Measurements from ENCODE around the gene POLDIP3. TPM values are rescaled to one million over a fixed set of nuclear protein-coding genes. Genes with fewer than 3 reads are reported as not detected.
A peak's percentile ranks its signal among the peaks of the same experiment; 100 is the strongest.

The POLDIP3 gene
- total RNA-seq, 1 experiment from 2014 or later = 67.6 TPM

- no peak for TF ChIP-seq SP1 (IDR thresholded peaks at IDR 0.05; ENCODE audit: low read depth)
- no peak for TF ChIP-seq CEBPB (IDR thresholded peaks at IDR 0.05; ENCODE audit: low read depth)
- TF ChIP-seq EZH2phosphoT487 (IDR thresholded peaks at IDR 0.05; ENCODE audit: borderline replicate concordance) = no peak
Observed at GRCh38 chr22:42649246-42650099, 34.8 kb upstream of the POLDIP3 start, which contains the start of gene CYB5R3 (continued).

DNA sequence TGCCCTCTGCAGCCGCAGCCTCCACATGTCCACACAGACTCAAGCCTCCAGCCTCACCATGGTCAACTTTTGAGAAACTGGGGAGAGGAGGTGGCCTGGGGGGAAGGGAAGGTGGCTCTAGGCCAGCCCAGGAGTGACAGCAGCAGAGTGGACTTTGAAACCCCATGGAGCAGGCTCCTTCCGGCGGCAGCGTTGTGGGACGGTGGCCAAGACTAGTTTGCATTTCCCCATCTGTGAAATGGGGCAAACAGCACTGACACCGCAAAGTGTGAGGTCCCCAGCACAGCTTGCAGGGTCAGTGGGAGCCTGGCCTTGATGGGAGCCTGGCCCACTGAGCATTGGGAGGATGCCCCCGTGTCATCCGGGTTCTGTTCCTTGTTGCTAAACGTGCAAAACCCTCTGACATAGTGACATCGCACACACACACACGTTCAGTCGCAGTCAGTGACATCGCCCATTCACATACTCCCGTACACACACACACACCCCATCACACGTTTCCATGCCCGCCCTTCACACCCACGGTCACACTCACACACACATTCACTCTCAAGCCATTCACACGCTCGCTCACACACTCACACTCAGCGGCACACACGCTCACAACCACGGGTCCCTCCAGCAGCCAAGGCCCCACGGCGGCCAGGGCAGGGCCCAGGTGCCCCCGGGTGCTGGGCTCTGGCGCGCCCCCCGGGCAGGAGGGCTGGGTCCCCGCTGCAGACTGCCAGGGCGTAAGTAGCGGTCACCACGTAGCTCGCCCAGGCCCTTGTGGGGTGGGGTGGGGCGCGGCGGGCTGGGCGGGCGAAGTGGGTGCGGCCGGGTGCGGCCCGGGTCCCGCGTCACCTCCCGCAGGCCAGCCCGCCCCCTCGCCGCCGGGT, 33.9 kb upstream of the POLDIP3 start:
- peaks cover 5 to 27% of the 10 kb centered on the region in 2 experiments; a peak in 3 of 4 replicates for H3K4me1 ChIP-seq (ENCODE audit: control insufficient read depth in 1 of 2, insufficient read depth in 2 of 2, low read length in 2 of 2)
- ATAC-seq (peak; percentile 79), DNase-seq (ENCODE audit: low read depth, low spot score) (no peak)
- no peaks in the 10 kb centered on the region for H3K27me3 ChIP-seq (ENCODE audit: insufficient read depth, low read length)
- no peaks in the 10 kb centered on the region for H3K36me3 ChIP-seq (ENCODE audit: control insufficient read depth in 1 of 2, insufficient read depth in 2 of 2, low read length in 2 of 2)
- ChIA-PET CTCF (interaction anchor here (1.4 kb wide), 1 partner anchor 28 kb away, joined by 3 read pairs; no protein-coding TSS in a partner anchor), POLR2A (interaction anchor here (0.6 to 2.6 kb wide), 5 partner anchors 10 to 564 kb away, joined by 3 to 17 read pairs (median 3); no protein-coding TSS in a partner anchor), RAD21 (ENCODE audit: low non-redundant PET in 1 of 2, low total read pairs in 2 of 2, uncharacterized antibody in 2 of 2, unreplicated experiment in 2 of 2) (interaction anchor here in 1 of 2 experiments (0.6 kb wide), 1 partner anchor 442 kb away, joined by 3 read pairs; no protein-coding TSS in a partner anchor)
- H3K4me3 ChIP-seq (replicated peaks in 1 of 2; ENCODE audit: low read depth in 1 of 2, low read length in 2 of 2) = peak overlapping the region; percentile 98 to 100
- TF ChIP-seq YY1 (IDR thresholded peaks at IDR 0.05; ENCODE audit: extremely low read depth, insufficient replicate concordance, low read depth, low read length) = no peak
- peak; percentile 15; the same call in 1 of the 2 replicates for TF ChIP-seq SIN3A (IDR thresholded peaks at IDR 0.05; ENCODE audit: low read depth)
- TSS peak; percentile 82 for BruUV-seq (replicated peaks)
- no peak overlapping the region for H2AFZ ChIP-seq (ENCODE audit: low read depth, low read length, poor library complexity, severe bottlenecking)
- H3K9me2 ChIP-seq (ENCODE audit: insufficient read depth) = no peaks in the 10 kb centered on the region
- H3K4me2 ChIP-seq (ENCODE audit: low read length) = peak overlapping the region; percentile 98
- peak overlapping the region; percentile 99 for H3K9ac ChIP-seq (ENCODE audit: low read length)
- intact Hi-C loops (cut with micrococcal nuclease) = no loop called here
- H3K9me3 ChIP-seq (ENCODE audit: control insufficient read depth in 1 of 2, insufficient read depth in 1 of 2, low read depth in 1 of 2, low read length in 2 of 2) = no peaks in the 10 kb centered on the region
- H3K27ac ChIP-seq (ENCODE audit: low read depth, low read length) = peak overlapping the region; percentile 76; the same call in 1 of the 2 replicates
- no peaks in the 10 kb centered on the region for H4K20me1 ChIP-seq (ENCODE audit: insufficient read depth)
- H3K79me2 ChIP-seq (ENCODE audit: insufficient read depth, low read length) = peaks cover 53% of the 10 kb centered on the region
